ENCODE measurements around the gene TRMT13.
"Not testable (repeated sequence)": the region's sequence is repeated elsewhere in the genome, so short reads cannot be mapped to it uniquely, and the experiment has no call there.

Gene TRMT13

DNA sequence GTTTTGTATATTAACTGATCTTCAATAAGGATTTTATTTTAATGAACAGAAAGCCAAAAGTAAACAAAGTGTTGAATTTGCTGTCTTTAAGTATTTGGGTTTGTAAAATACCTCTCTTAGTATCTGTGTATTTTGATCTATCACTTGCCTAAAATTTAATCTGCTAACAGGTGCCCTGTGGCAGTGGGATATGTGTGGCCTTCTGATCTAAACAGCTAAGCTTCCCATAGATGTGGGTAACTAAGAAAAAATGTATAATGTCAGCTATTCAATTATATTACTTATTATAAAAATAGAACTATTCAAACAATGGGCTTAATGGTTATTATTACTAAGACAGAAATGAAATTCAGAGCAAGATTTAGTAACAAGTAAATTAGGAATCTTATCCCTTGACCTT is 29.9 kb downstream of the TRMT13 start:
- no peak for DNase-seq (ENCODE audit: low read depth in 1 of 2, low spot score in 1 of 2)

GRCh38 chr1:100164216-100164615 is 31.3 kb downstream of the TRMT13 start:
- DNase-seq (ENCODE audit: low read depth in 1 of 2, low spot score in 1 of 2): no peak

DNA sequence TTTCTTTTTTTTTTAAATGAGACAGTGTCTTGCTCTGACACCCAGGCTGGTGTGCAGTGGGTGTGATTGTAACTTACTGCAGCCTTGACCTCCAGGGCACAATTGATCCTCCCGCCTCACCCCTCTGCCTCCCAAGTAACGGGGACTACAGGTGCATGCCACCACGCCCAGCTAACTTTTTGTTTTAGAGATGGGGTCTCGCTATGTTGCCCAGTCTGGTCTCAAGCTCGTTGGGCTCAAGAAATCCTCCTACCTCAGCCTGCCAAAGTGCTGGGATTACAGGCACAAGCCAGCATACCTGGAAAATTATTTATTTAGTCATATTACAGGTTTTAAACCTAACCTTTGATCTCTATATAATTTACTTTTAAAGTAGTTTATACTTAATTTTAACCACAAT is 31.7 kb downstream of the TRMT13 start:
- DNase-seq (ENCODE audit: low read depth in 1 of 2, low spot score in 1 of 2): no peak

DNA sequence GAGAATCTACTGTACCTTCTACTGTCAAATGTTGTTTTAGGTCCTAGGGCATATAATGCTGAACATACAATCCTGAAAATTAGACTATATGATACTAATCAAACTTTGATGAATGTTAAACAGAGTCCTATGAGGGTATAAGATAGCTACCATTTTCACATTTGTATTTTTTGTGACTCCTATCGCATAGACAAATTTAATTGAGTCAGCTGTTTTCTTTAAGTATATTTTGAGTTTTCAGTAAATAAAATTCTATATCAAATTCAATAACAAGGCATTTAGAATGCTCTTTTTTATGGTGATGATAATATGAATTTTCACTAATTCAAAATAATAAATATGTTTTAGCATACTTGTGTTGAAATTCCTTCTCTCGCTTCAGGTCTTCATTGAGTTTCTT is 35.1 kb downstream of the TRMT13 start:
- no peak for DNase-seq (ENCODE audit: low read depth in 1 of 2, low spot score in 1 of 2)

DNA sequence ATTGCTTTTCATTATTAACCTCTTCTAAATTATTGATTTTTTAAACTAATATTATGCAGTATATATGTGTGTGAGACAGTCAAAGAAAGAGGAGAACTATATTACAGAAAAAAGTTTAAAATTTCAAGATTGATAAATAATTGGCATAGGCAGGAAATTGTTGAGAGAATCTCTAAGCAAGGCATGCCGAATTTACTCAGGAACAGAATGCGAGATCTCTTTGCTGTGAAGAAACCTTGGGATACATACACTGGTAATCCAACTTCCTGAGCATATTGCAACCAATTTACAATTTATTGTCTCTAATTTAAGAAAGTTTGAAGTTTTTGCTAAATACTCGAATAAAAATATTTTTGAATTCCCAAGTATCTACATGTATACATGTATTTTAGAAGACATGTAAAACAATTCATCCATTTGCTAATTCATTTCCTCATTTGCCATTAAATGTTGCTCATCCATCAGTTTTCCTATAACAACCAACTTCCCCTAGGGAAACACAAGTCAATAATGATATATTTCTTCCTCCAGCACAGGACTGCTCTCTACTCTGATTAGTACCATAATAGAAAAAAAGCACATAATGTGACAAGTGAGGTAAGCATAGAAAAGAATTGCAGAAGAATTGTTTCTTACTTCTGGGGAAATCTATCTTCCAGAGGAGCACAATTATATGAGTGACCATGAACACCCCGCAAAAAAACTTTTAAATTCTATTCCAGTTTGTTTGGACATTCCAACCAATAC is 44.5 kb downstream of the TRMT13 start:
- DNase-seq (ENCODE audit: low read depth in 1 of 2, low spot score in 1 of 2): no peak

DNA sequence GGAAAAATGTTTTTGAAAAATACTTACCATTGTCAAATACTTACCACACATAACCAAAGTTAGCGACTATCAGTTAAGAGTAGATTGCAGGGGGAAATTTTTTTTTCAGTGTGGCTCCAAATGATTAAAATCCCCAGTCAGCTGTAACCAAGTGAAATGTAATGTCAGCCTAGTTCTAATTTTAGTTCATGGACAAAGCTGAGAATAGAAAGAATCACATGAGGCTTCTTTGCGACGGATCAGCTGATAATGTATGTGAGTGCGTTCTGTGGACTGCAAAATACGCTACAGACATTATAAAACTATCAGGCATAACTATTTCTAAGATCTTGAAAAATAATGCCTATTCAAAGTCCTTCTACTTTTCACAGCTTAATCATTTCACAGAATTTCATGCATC is 45.1 kb downstream of the TRMT13 start, which contains the start of gene LRRC39:
TSS of gene LRRC39 (minus strand) at position 166 of the 400 bp plus-strand sequence. CDS start 9,740 bp downstream, outside the sequence.
- DNase-seq (ENCODE audit: low read depth in 1 of 2, low spot score in 1 of 2): no peak

- no peak for DNase-seq (ENCODE audit: low read depth in 1 of 2, low spot score in 1 of 2)
These were observed 50.4 kb downstream of the TRMT13 start for GRCh38 chr1:100183370-100183769.

DNA sequence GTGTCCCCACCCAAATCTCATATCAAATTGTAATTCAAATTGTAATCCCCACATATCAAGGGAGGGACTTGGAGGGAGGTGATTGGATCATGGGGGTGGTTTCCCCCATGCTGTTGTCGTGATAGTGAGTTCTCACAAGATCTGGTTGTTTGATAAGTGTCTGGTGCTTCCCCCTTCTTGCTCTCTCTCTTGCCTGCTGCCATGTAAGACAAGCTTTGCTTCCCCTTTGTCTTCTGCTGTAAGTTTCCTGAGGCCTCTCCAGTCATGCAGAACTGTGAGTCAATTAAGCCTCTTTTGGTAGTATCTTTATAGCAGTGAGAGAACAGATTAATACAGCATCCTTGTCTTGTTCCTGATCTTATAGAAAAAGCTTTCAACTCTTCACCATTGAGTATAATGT is 51.6 kb downstream of the TRMT13 start:
- no peak for DNase-seq (ENCODE audit: low read depth in 1 of 2, low spot score in 1 of 2)

- DNase-seq (ENCODE audit: low read depth in 1 of 2, low spot score in 1 of 2): no peak
These were observed 54.9 kb downstream of the TRMT13 start for GRCh38 chr1:100187912-100188311.

GRCh38 chr1:100188617-100189016 is 55.7 kb downstream of the TRMT13 start:
- DNase-seq (ENCODE audit: low read depth in 1 of 2, low spot score in 1 of 2): no peak

DNA sequence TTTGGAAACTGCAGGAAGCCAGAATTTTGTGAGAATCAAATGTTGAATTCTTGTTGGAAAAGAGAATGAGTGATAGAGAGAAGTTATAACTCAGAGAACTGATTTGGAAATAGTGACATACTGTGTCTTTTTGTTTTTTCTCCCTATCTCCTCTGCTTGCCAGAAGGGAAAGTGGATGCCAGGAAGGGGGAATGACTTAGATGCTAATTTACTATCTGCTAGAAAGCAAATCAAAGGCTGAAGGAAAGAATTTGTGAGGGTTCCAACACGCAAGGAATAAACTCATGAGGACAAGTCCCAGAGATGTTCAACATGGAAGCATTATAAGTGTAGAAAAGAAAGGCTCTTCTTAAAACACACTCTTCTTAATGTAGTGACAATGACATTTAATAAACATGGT is 65.6 kb downstream of the TRMT13 start:
- DNase-seq (ENCODE audit: low read depth in 1 of 2, low spot score in 1 of 2): no peak

GRCh38 chr1:100200060-100200459 is 67.1 kb downstream of the TRMT13 start:
- not testable (repeated sequence) for DNase-seq (ENCODE audit: low read depth in 1 of 2, low spot score in 1 of 2)

Measured in activated T-helper 1 cell treated with anti-CD3 and anti-CD28 coated beads, Interleukin-2, amount 50 U/mL, for 16 hours (primary cell).